ENCODE results near the gene TLE5.

- TF ChIP-seq POLR2A (IDR thresholded peaks at IDR 0.05; ENCODE audit: low read length) (no peak), GATA1 (IDR thresholded peaks at IDR 0.05; ENCODE audit: low read depth, low read length) (no peak)
Observed at GRCh38 chr19:3045885-3046697, 16.2 kb downstream of the TLE5 start.
